ENCODE measurements around the gene RHAG. TPM values are rescaled to one million over a fixed set of nuclear protein-coding genes. Genes with fewer than 3 reads are reported as not detected.

The RHAG gene
- total and polyA plus RNA-seq, 2 experiments from 2014 or later: not detected

DNA sequence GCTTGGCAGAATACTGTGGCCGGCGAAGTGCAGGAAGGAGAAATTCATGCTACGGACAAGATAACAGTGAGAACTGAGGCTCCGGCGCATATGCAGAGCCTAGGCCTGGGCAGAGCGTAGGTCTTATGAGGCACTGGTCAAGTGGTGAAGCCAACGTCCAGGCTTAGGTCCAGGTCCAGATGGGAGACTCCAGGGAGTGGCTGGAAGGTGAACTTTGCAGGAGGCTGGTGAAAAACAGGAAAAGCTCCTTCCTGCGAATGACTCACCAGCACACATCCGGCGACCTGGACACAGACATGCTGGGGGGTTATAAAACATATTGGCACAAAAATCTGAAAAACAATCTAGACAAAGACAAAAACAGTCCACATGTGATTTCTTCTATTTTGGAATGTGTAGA, 70.8 kb downstream of the RHAG start:
- Histone ChIP-seq H3K9me2 (ENCODE audit: insufficient read depth) (no peaks in the 10 kb centered on the region), H3K79me2 (replicated peaks; ENCODE audit: insufficient read depth) (no peaks in the 10 kb centered on the region), H3K27ac (ENCODE audit: low read depth) (no peak overlapping the region), H2AFZ (no peak overlapping the region), H3K27me3 (ENCODE audit: insufficient read depth) (peaks cover 8% of the 10 kb centered on the region; the same call in 1 of the 2 replicates), H3K36me3 (ENCODE audit: insufficient read depth) (no peaks in the 10 kb centered on the region), H4K20me1 (replicated peaks; ENCODE audit: insufficient read depth) (peaks cover 4% of the 10 kb centered on the region), H3F3A (replicated peaks; ENCODE audit: low read depth) (no peaks in the 10 kb centered on the region), H3K4me1 (ENCODE audit: insufficient read depth) (0 out of 2 replicates have a peak, but pooled peaks cover 4% of the 10 kb centered on the region), H3K4me2 (no peak overlapping the region), H3K4me3 (no peak overlapping the region)
- Mint-ChIP-seq H3K4me3 (no peak overlapping the region), H3K4me1 (no peaks in the 10 kb centered on the region), H3K9me3 (no peaks in the 10 kb centered on the region; the same call in 1 of the 3 replicates), H3K36me3 (ENCODE audit: low read depth) (0 out of 3 replicates have a peak, but pooled peaks cover 8% of the 10 kb centered on the region), H3K27me3 (ENCODE audit: insufficient read depth, low read depth, poor library complexity) (peaks cover 2% of the 10 kb centered on the region), H3K27ac (no peak overlapping the region)
- TF ChIP-seq POLR2AphosphoS5 (IDR thresholded peaks at IDR 0.05; ENCODE audit: low read depth) (no peak), CTCF (conservative IDR thresholded peaks at IDR 0.05; ENCODE audit: low read depth in 2 of 2) (no peak), STAT1 (IDR thresholded peaks at IDR 0.05; ENCODE audit: unreplicated experiment) (no peak), REST (IDR thresholded peaks at IDR 0.05; ENCODE audit: unreplicated experiment) (no peak), JUNB (IDR thresholded peaks at IDR 0.05; ENCODE audit: unreplicated experiment) (no peak), ZNF331 (CRISPR knock-in tag; IDR thresholded peaks at IDR 0.05; ENCODE audit: low read depth) (no peak), EZH2phosphoT487 (IDR thresholded peaks at IDR 0.05; ENCODE audit: unreplicated experiment) (no peak), ZNF114 (CRISPR knock-in tag; IDR thresholded peaks at IDR 0.05) (no peak), EZH2 (IDR thresholded peaks at IDR 0.05; ENCODE audit: low read depth, unreplicated experiment) (no peak), CREB1 (CRISPR knock-in tag; IDR thresholded peaks at IDR 0.05; ENCODE audit: low read depth) (no peak), NANOG (IDR thresholded peaks at IDR 0.05; ENCODE audit: borderline replicate concordance) (no peak)
- TF ChIP-seq, protein P1, sequence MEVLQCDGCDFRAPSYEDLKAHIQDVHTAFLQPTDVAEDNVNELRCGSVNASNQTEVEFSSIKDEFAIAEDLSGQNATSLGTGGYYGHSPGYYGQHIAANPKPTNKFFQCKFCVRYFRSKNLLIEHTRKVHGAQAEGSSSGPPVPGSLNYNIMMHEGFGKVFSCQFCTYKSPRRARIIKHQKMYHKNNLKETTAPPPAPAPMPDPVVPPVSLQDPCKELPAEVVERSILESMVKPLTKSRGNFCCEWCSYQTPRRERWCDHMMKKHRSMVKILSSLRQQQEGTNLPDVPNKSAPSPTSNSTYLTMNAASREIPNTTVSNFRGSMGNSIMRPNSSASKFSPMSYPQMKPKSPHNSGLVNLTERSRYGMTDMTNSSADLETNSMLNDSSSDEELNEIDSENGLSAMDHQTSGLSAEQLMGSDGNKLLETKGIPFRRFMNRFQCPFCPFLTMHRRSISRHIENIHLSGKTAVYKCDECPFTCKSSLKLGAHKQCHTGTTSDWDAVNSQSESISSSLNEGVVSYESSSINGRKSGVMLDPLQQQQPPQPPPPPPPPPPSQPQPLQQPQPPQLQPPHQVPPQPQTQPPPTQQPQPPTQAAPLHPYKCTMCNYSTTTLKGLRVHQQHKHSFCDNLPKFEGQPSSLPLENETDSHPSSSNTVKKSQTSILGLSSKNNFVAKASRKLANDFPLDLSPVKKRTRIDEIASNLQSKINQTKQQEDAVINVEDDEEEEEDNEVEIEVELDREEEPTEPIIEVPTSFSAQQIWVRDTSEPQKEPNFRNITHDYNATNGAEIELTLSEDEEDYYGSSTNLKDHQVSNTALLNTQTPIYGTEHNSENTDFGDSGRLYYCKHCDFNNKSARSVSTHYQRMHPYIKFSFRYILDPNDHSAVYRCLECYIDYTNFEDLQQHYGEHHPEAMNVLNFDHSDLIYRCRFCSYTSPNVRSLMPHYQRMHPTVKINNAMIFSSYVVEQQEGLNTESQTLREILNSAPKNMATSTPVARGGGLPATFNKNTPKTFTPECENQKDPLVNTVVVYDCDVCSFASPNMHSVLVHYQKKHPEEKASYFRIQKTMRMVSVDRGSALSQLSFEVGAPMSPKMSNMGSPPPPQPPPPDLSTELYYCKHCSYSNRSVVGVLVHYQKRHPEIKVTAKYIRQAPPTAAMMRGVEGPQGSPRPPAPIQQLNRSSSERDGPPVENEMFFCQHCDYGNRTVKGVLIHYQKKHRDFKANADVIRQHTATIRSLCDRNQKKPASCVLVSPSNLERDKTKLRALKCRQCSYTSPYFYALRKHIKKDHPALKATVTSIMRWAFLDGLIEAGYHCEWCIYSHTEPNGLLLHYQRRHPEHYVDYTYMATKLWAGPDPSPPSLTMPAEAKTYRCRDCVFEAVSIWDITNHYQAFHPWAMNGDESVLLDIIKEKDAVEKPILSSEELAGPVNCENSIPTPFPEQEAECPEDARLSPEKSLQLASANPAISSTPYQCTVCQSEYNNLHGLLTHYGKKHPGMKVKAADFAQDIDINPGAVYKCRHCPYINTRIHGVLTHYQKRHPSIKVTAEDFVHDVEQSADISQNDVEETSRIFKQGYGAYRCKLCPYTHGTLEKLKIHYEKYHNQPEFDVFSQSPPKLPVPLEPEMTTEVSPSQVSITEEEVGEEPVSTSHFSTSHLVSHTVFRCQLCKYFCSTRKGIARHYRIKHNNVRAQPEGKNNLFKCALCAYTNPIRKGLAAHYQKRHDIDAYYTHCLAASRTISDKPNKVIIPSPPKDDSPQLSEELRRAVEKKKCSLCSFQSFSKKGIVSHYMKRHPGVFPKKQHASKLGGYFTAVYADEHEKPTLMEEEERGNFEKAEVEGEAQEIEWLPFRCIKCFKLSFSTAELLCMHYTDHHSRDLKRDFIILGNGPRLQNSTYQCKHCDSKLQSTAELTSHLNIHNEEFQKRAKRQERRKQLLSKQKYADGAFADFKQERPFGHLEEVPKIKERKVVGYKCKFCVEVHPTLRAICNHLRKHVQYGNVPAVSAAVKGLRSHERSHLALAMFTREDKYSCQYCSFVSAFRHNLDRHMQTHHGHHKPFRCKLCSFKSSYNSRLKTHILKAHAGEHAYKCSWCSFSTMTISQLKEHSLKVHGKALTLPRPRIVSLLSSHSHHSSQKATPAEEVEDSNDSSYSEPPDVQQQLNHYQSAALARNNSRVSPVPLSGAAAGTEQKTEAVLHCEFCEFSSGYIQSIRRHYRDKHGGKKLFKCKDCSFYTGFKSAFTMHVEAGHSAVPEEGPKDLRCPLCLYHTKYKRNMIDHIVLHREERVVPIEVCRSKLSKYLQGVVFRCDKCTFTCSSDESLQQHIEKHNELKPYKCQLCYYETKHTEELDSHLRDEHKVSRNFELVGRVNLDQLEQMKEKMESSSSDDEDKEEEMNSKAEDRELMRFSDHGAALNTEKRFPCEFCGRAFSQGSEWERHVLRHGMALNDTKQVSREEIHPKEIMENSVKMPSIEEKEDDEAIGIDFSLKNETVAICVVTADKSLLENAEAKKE (CRISPR knock-in tag; IDR thresholded peaks at IDR 0.05): no peak
- TF ChIP-seq, protein P2, sequence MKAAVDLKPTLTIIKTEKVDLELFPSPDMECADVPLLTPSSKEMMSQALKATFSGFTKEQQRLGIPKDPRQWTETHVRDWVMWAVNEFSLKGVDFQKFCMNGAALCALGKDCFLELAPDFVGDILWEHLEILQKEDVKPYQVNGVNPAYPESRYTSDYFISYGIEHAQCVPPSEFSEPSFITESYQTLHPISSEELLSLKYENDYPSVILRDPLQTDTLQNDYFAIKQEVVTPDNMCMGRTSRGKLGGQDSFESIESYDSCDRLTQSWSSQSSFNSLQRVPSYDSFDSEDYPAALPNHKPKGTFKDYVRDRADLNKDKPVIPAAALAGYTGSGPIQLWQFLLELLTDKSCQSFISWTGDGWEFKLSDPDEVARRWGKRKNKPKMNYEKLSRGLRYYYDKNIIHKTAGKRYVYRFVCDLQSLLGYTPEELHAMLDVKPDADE (IDR thresholded peaks at IDR 0.05): no peak
- no peak for ATAC-seq
- no peak for DNase-seq (ENCODE audit: low spot score)

Measured in GM23338 (cell line).